Measurements from ENCODE around the gene TRABD2A. TPM values are rescaled to one million over a fixed set of nuclear protein-coding genes. Genes with fewer than 3 reads are reported as not detected.

Gene TRABD2A
- total RNA-seq, 2 experiments from 2014 or later = 166 to 170 TPM

- ChIA-PET CTCF (no interaction called here), POLR2A (no interaction called here)
- no peaks in the 10 kb centered on the region for H3K36me3 ChIP-seq (ENCODE audit: insufficient read depth, low read length)
- Mint-ChIP-seq H3K36me3 (ENCODE audit: low read depth) (peaks cover 5% of the 10 kb centered on the region), H3K27ac (no peak overlapping the region), H3K9me3 (no peaks in the 10 kb centered on the region), H3K27me3 (no peaks in the 10 kb centered on the region), H3K4me3 (no peak overlapping the region), H3K4me1 (ENCODE audit: low read depth) (peaks cover 34% of the 10 kb centered on the region)
- DNase-seq = no peak
- no peak overlapping the region for H3K27ac ChIP-seq (ENCODE audit: low read depth in 1 of 2, low read length in 2 of 2)
- no peaks in the 10 kb centered on the region for H3K9me3 ChIP-seq (ENCODE audit: control insufficient read depth in 1 of 2, insufficient read depth in 1 of 2, low read length in 2 of 2)
- no peak for ATAC-seq (ENCODE audit: poor library complexity)
- intact Hi-C loops (cut with DNase I, micrococcal nuclease) = no loop called here
- H3K4me3 ChIP-seq (ENCODE audit: low read length) = no peak overlapping the region
- H3K27me3 ChIP-seq (ENCODE audit: control insufficient read depth in 1 of 2, insufficient read depth in 2 of 2, low read length in 2 of 2) = no peaks in the 10 kb centered on the region
- TF ChIP-seq CTCF (IDR thresholded peaks at IDR 0.05) = no peak
- H3K4me1 ChIP-seq (ENCODE audit: insufficient read depth, low read length) = peaks cover 11% of the 10 kb centered on the region
These were observed 92.9 kb downstream of the TRABD2A start for GRCh38 chr2:84788027-84788426.

DNA sequence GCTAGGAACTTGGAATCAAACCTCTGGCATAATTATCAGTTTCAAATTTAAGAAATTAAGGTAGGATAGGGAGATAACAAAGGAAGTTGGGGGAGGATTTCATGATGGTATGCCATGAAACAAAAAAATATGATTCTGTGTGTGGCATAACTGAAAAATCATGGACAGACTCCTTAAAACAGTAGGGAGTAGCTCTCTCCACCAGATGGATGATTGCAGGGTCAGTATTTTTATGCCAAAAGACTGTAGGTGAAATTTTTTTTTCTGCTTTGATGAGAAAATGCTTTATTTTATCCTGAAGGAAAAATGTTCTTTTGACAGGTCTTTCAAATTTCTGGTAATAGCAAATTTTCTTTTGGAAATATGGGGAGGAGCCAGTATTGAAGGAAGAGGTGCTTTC, 94.3 kb downstream of the TRABD2A start:
- H3K4me3 Mint-ChIP-seq = no peak overlapping the region
- Histone ChIP-seq H3K27me3 (ENCODE audit: control insufficient read depth in 1 of 2, insufficient read depth in 2 of 2, low read length in 2 of 2) (no peaks in the 10 kb centered on the region), H3K4me1 (ENCODE audit: insufficient read depth, low read length) (peaks cover 23% of the 10 kb centered on the region), H3K4me3 (ENCODE audit: low read length) (no peak overlapping the region), H3K27ac (ENCODE audit: low read depth in 1 of 2, low read length in 2 of 2) (no peak overlapping the region), H3K9me3 (ENCODE audit: control insufficient read depth in 1 of 2, insufficient read depth in 1 of 2, low read length in 2 of 2) (no peaks in the 10 kb centered on the region), H3K36me3 (ENCODE audit: insufficient read depth, low read length) (no peaks in the 10 kb centered on the region)
- DNase-seq = no peak
- no peaks in the 10 kb centered on the region for H3K9me3 Mint-ChIP-seq
- TF ChIP-seq CTCF (IDR thresholded peaks at IDR 0.05) = no peak
- ChIA-PET POLR2A (interaction anchor here (1.5 kb wide), 1 partner anchor 60 kb away, joined by 5 read pairs; no protein-coding TSS in a partner anchor), CTCF (interaction anchor here (1.0 to 1.2 kb wide), 2 partner anchors 70 to 140 kb away, joined by 3 to 4 read pairs; no protein-coding TSS in a partner anchor)
- peaks cover 48% of the 10 kb centered on the region for H3K4me1 Mint-ChIP-seq (ENCODE audit: low read depth)
- no peak for ATAC-seq (ENCODE audit: poor library complexity)
- H3K27me3 Mint-ChIP-seq = no peaks in the 10 kb centered on the region
- intact Hi-C loops (cut with DNase I, micrococcal nuclease) = no loop called here
- H3K36me3 Mint-ChIP-seq (ENCODE audit: low read depth) = peaks cover 5% of the 10 kb centered on the region
- H3K27ac Mint-ChIP-seq = no peak overlapping the region

- Mint-ChIP-seq H3K27ac (no peak overlapping the region), H3K4me1 (ENCODE audit: low read depth) (peaks cover 55% of the 10 kb centered on the region), H3K27me3 (no peaks in the 10 kb centered on the region), H3K9me3 (no peaks in the 10 kb centered on the region), H3K36me3 (ENCODE audit: low read depth) (peaks cover 5% of the 10 kb centered on the region), H3K4me3 (no peak overlapping the region)
- TF ChIP-seq CTCF (IDR thresholded peaks at IDR 0.05) = no peak
- Histone ChIP-seq H3K36me3 (ENCODE audit: insufficient read depth, low read length) (no peaks in the 10 kb centered on the region), H3K4me3 (ENCODE audit: low read length) (no peak overlapping the region), H3K27me3 (ENCODE audit: control insufficient read depth in 1 of 2, insufficient read depth in 2 of 2, low read length in 2 of 2) (no peaks in the 10 kb centered on the region), H3K27ac (ENCODE audit: low read depth in 1 of 2, low read length in 2 of 2) (no peak overlapping the region), H3K9me3 (ENCODE audit: control insufficient read depth in 1 of 2, insufficient read depth in 1 of 2, low read length in 2 of 2) (no peaks in the 10 kb centered on the region), H3K4me1 (ENCODE audit: insufficient read depth, low read length) (peaks cover 30% of the 10 kb centered on the region)
- DNase-seq = no peak
- intact Hi-C loops (cut with DNase I, micrococcal nuclease) = no loop called here
- POLR2A ChIA-PET = interaction anchor here (0.6 to 1.5 kb wide), 2 partner anchors 9 to 61 kb away, joined by 3 to 5 read pairs; no protein-coding TSS in a partner anchor
- CTCF ChIA-PET = interaction anchor here (0.8 to 1.2 kb wide), 3 partner anchors 60 to 140 kb away, joined by 3 to 4 read pairs (median 3); no protein-coding TSS in a partner anchor
- no peak for ATAC-seq (ENCODE audit: poor library complexity)
These were observed 94.9 kb downstream of the TRABD2A start for GRCh38 chr2:84785950-84786349.
